Lung (tissue), 12 donors: ENCODE data around the gene TGFBR2. TPM values are rescaled to one million over a fixed set of nuclear protein-coding genes. Genes with fewer than 3 reads are reported as not detected.

Experiments
- ATAC-seq: fragments of 200-7000 bp; cut with Tn5 transposase; one replicate; pipeline ENCODE4 v1.9.1; 2020; ENCODE audit warnings: moderate number of reproducible peaks; ENCODE audit not compliant: insufficient read depth, low FRiP score
- DNase-seq, 3 donors: peaks; one replicate each; pipeline ENCODE4 v3.0.0-alpha.2; 2013 to 2017
- H3K27ac ChIP-seq, 2 donors: one replicate each; pipeline ENCODE4 v1.5.1; 2013; ENCODE audit warnings: mild to moderate bottlenecking in 2 of 2, moderate library complexity in 2 of 2, control low read depth in 1 of 2, inconsistent platforms in 1 of 2, low read depth in 1 of 2, low read length in 1 of 2
- H3K27me3 ChIP-seq, 3 donors: one replicate each; pipeline ENCODE4 v1.5.1; 2013; ENCODE audit warnings: low read length in 2 of 3; ENCODE audit not compliant: control insufficient read depth in 3 of 3, insufficient read depth in 3 of 3
- H3K36me3 ChIP-seq, 4 donors: one replicate each; pipeline ENCODE4 v1.5.1; 2013; ENCODE audit warnings: low read length in 4 of 4, mild to moderate bottlenecking in 1 of 4, moderate library complexity in 1 of 4; ENCODE audit not compliant: control insufficient read depth in 4 of 4, insufficient read depth in 4 of 4
- H3K4me1 ChIP-seq, 5 donors: one replicate each; pipeline ENCODE4 v1.5.1; 2013; ENCODE audit warnings: low read length in 5 of 5, mild to moderate bottlenecking in 2 of 5, moderate library complexity in 1 of 5; ENCODE audit not compliant: control insufficient read depth in 5 of 5, insufficient read depth in 5 of 5
- H3K4me3 ChIP-seq: one replicate; pipeline ENCODE4 v1.5.1; 2013; ENCODE audit warnings: mild to moderate bottlenecking, control low read depth, moderate library complexity
- H3K9ac ChIP-seq, 2 donors: one replicate each; pipeline ENCODE4 v1.5.1; 2013; ENCODE audit warnings: low read length in 2 of 2, control low read depth in 1 of 2; ENCODE audit not compliant: insufficient read depth in 1 of 2
- H3K9me3 ChIP-seq, 4 donors: one replicate each; pipeline ENCODE4 v1.5.1; 2013; ENCODE audit warnings: low read length in 3 of 4, mild to moderate bottlenecking in 1 of 4, moderate library complexity in 1 of 4; ENCODE audit not compliant: control insufficient read depth in 4 of 4, insufficient read depth in 3 of 4
- CTCF ChIP-seq: IDR thresholded peaks from 2 replicates; pipeline ENCODE4 v1.5.1; 2012; ENCODE audit warnings: mild to moderate bottlenecking; ENCODE audit errors: control extremely low read depth, extremely low read depth
- WGBS, 2 donors: extraction: QIAGEN DNeasy Blood & Tissue Kit; methylation state at CpG; one replicate each; pipeline ENCODE4 v1.1.7; 2013; 5-methylcytosine and 5-hydroxymethylcytosine counted together
- polyA plus RNA-seq, 2 donors: library from polyadenylated mRNA; stranded (reverse); fragments of 200-250 nt; gene quantifications; one replicate each; pipeline ENCODE4 v1.2.1, GENCODE V29; 2013
- total RNA-seq, 2 donors: library from RNA; depleted of rRNA in 1 of 2; stranded (reverse); fragments of >200 nt in 1 of 2; gene quantifications; one replicate each; pipeline ENCODE4 v1.2.1, GENCODE V29; 2014 to 2021
- donor health status: control.
- donor health status: control.
- donor health status: Bipolar disorder and iron deficiency.
- donor health status: healthy.
- donor health status: DM: yes; HTN: yes; CAD: no.

The TGFBR2 gene
- total and polyA plus RNA-seq, 4 donors, result 31.1 to 232 (median 163) TPM

- no peaks in the 10 kb centered on the region for H3K9me3 ChIP-seq
- no peak overlapping the region for H3K27ac ChIP-seq
- ATAC-seq (no peak), DNase-seq (no peak)
- no peak overlapping the region for H3K9ac ChIP-seq
- no peaks in the 10 kb centered on the region for H3K27me3 ChIP-seq
- 79 to 91% methylated on average over 2 of the region's 2 CpGs for WGBS, 2 donors
- H3K4me3 ChIP-seq, result no peak overlapping the region
- no peak for TF ChIP-seq CTCF
- no peaks in the 10 kb centered on the region for H3K4me1 ChIP-seq
- no peaks in the 10 kb centered on the region for H3K36me3 ChIP-seq
Measured at GRCh38 chr3:30729512-30729911, 123.1 kb downstream of the TGFBR2 start.

- ATAC-seq (no peak), DNase-seq (peak in 1 of 3 donors; percentile 55)
- Histone ChIP-seq H3K4me1 (no peaks in the 10 kb centered on the region), H3K9ac (no peak overlapping the region), H3K27ac (no peak overlapping the region), H3K27me3 (no peaks in the 10 kb centered on the region), H3K4me3 (no peak overlapping the region), H3K36me3 (no peaks in the 10 kb centered on the region), H3K9me3 (no peaks in the 10 kb centered on the region)
- TF ChIP-seq CTCF, result no peak
Measured at GRCh38 chr3:30729936-30730335, 123.5 kb downstream of the TGFBR2 start.

GRCh38 chr3:30730967-30731366 is 124.6 kb downstream of the TGFBR2 start:
- Histone ChIP-seq H3K27ac (no peak overlapping the region), H3K9me3 (peaks cover 0 to 2% (median 0%) of the 10 kb centered on the region in 4 donors), H3K27me3 (no peaks in the 10 kb centered on the region), H3K4me3 (no peak overlapping the region), H3K9ac (no peak overlapping the region), H3K36me3 (no peaks in the 10 kb centered on the region), H3K4me1 (no peaks in the 10 kb centered on the region)
- no peak for TF ChIP-seq CTCF
- ATAC-seq, result no peak
- 71 to 86% methylated on average over 3 of the region's 3 CpGs for WGBS, 2 donors
- DNase-seq, result no peak

GRCh38 chr3:30733209-30733608 is 126.8 kb downstream of the TGFBR2 start:
- H3K27ac ChIP-seq, result no peak overlapping the region
- DNase-seq (peak in 1 of 3 donors; percentile 13), ATAC-seq (no peak)
- no peaks in the 10 kb centered on the region for H3K27me3 ChIP-seq
- H3K4me1 ChIP-seq, result no peaks in the 10 kb centered on the region
- no peak overlapping the region for H3K4me3 ChIP-seq
- WGBS, 2 donors, result 81 to 90% methylated on average over 1 of the region's 1 CpG
- no peaks in the 10 kb centered on the region for H3K36me3 ChIP-seq
- no peak overlapping the region for H3K9ac ChIP-seq
- no peak for TF ChIP-seq CTCF
- H3K9me3 ChIP-seq, result peaks cover 0 to 2% (median 0%) of the 10 kb centered on the region in 4 donors
